ENCODE results near the gene VAPA.

VAPA gene

DNA sequence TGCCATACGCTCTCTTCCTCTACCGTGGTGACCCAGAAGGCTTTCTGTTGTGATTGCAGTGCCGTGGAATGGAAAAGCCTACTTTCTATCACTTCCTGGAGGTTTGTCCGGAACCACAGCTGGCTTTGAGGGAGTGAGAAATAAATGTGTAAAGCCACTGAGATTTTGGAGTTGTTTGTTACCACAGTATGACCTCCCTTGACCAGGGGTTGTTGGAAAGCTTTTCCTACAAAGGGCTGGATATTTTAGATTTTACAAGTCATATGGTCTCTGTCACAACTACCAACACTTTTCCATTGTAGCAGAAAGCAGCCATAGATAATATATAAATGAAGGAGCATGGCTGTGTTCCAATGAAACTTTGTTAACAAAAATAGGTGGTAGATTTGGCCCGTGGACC lies 70.3 kb downstream of the VAPA start:
- no peak for DNase-seq

DNA sequence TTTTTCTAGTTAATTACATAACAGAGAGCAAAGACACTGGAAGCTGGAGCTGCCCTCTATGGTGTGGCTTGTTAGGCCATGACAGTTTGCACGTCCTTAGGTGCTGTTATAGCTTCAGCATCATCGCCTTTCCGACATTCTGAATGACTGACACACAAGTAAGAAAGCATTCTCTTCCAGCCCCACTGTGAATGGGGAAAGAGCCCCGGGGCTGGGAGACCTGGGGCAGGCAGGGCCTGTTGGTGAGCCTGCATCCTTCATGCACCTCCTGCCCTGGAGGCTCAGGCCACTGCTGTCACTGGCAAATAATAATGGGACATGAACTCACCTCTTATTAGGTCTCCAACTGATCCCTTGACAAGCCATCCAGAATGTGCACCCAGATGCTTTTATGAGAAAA lies 71.8 kb downstream of the VAPA start:
- no peak for DNase-seq

DNA sequence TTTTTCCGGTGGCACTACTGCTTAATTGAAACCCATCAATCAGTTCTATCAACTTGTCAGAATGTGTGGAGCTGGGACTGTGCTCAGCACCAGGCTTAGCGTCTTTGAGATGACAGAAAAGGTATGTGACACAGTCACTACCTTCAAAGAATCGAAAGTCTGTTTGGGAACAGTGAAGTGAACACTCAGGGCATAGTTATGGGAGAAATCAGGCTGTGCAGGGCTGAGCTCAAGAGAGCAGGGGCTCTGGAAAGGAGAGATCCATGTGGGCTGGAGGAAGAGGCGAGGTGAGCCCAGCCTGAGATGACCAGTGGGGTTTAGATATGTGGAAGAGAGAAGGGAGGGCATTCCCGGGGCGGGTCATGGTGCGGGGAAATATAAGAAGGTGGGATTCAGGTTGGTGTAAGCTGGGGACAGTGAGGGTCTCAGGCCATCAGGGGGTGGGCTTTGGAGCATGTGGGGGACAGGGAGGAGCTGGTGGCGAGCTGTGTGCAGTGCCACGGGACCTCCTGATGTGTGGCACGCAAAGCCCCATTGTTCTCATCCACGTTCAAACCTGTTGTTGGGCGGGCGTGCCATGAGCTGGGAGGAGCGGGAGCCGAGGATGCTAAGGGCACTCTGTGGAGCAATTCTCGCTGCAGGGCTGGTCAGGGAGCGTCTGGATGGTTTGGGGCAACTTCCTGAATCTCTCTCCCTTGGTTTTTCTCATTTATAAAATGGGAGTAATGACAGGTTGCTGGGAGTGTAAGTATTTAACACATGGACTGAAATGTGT lies 72.5 kb downstream of the VAPA start:
- no peak for DNase-seq

DNA sequence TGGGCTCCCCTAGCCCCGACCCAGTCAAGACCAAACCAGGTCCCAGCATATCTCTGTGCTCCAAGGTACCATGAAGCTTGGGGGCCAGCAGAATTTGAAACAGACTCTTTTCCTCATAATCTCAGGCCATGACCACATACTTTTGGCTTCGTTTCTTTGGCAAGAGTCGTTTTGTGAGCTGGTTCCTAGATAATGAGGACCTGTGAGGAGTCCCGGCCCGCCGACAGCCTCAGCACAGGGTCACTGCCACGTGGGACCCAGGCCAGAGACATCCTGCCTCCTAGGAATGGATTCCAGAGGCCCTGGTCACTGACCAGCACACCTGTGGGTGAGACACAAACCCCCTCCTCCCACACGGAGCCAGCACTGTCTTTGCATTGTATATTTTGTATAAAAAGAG lies 73.5 kb downstream of the VAPA start:
- no peak for DNase-seq

DNA sequence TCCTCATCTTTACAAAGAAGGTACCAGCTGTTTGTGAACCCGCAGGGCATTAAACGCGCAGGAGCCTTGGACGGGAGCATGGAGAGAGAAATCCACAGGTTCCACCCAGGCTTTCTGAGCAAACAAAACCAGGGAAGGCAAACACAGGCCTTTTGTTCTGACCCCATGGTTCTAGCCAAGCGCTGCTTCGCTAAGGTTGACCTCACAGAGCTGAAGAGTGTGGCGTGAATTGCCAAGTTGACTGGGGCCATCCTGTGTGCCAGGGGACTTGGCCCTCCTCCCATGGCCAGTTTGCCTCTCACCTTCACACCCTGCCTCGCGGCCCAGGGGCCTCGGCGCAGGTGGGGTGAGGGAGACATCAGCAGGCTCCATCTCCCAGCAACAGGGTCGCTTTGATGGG lies 74.1 kb downstream of the VAPA start:
- no peak for DNase-seq

DNA sequence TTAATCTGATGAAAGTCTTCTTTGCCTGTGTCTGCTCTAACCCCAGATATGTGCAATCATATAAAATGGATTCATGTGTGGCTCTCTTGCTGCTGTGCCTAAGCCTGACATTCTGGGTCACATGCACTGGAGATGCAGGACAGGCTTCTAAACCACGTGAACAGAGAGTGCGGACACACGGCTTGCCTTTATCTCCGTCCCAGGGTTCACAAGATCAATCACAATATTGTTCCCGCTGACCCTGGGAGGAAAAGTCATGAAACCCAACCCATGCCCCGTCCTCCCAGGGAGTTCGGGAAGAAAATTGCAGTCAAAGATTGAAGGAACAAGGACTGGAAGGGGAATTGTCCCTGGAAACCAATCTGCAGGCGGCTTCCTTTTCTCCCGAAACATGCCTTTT lies 74.8 kb downstream of the VAPA start:
- DNase-seq: no peak

DNA sequence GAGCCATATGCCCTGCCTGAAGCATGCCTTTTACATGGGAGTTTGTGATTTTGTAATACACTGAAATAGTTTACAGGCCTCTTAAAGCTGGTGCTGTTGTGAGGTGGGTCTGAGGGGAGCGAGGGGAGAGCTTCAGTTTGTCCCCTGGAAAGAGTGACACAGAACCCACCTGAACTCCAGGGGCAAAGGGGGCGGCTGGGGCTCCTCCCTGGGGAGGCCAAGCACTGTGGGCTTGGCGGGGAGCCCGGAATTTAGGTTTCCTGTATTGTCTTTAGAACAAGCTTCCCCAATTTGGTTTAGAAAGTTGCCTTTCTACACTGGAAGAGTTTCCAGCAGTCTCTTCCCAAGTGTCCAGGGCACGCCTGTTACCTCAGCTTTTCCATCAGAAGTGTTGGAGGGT lies 75.7 kb downstream of the VAPA start:
- no peak for DNase-seq

DNA sequence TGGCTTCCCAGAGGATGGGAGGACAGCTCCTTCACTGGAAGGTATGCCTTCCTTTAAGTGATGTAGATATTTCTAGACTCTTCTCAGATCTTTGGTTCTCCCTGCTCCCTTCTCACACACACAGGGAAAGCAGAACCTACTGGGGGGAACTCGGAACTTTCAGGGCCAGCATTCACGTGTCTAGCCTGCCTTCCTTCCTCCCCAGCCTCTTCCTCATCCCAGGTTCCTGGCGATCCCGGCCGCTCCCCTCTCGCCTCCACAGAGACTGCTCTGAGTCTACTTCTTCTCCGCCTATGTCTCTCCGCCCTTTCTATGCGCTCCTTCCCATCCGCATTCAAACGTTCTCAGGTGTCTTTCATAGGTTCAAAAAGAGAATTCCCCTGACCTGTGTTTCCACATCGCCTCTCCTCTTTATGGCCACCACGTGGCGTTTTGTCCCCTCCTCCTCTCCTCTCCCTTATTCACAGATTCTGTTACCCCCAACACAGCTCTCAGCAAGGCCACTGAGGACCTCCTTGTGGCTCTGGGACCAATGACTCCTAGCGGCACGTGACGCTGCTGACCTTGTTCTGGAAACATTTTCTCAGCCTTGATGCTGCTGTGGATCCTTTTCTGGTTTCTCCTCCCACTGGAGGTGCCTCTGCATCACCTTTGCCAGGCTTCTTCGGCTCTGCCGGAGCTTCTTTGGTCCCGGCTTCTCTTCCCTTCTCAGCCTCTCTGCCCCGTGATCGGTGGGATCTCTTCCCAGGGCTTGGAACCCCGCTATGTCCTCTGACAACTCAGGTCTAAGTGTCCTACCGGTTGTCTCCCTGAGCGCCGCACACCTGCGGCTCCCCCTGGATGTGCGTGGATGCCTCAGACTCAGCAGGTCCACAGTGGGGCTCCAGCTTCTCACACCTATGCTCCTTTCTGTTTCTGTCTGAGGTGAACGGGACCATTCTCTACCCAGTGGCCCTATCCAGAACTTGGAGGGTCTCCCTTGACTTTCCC lies 77.5 kb downstream of the VAPA start:
- no peak for DNase-seq

DNA sequence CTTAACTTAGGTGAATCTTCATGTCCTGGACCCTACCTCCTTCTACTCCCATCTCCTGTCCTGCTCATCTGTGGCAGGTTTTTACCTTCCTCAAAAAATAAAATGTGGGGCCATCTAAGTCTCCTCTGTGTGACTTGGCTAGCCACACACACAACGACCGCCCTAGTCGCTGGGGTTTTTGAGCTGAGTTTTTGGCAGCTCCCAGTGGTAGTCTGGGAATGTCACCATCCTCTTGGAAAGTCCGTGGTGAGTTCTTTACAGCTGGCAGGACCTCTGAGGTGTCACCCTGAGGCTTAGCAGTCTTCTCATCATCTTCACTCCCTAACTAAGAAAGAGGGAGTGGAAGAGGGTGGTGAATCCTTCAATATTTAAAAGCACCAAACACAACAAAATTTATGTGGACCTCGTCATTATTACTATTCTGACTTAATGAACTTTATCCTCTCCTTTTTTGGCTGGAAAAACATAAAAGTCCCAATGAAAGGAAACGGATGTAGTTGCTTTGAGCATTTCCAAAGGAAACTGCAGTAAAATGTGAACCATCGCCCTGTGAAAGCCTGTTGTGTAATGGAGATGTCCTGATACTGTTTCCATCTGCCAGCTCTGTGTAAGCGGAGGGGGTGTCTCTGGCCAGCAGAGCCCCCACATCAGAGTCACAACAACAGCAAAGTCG lies 78.6 kb downstream of the VAPA start:
- DNase-seq: peak; percentile 52

DNA sequence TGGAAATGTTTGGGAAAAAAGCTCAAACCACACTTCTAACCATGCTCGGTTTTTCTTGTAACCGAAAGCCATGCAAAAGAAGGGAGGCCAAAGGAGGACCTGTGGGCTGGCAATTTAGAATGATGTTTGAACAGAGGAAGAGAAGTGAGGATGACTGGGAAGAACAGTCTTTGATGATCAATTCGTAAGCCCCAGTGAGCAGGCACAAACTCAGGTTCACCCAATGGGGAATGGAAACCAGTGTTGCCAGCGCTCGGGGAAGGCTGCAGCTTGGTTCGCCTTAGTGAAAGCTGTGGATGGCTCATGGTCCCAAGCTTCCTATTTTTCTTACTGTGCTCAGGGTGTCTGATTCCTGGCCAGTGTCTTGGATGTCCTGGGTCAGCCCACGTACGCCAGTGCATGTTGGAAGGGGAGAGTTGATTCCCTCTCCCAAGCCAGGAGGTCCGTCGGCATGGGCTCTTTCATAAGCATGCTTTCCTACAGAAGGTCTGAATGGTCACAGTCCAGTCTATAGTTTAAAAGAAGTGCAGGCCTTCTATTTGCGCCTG lies 79.2 kb downstream of the VAPA start:
- no peak for DNase-seq

DNA sequence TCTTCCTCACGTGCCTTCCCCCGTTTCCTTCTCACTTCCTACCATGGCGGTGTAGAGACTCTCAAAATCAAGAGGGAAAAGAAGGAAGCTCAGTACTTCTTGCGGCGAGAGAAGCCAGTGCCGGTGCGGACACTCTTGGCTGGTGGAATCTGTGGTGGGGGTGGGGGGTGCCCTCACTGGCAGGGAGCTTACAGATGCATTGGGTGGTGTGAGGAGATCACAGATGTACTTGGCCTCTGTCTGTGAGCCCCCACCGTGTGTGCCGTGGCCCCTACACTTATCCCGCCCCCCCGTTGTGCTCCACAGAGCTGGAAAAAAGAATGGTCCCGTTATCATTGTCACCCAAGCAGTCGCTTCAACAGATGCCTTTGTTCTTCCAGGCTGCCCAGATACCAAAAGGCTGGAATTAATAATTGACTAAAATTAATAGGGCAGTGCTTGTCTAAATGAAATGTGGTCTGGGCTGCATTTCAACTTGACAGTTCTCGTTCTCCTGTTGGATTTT lies 79.8 kb downstream of the VAPA start:
- no peak for DNase-seq

DNA sequence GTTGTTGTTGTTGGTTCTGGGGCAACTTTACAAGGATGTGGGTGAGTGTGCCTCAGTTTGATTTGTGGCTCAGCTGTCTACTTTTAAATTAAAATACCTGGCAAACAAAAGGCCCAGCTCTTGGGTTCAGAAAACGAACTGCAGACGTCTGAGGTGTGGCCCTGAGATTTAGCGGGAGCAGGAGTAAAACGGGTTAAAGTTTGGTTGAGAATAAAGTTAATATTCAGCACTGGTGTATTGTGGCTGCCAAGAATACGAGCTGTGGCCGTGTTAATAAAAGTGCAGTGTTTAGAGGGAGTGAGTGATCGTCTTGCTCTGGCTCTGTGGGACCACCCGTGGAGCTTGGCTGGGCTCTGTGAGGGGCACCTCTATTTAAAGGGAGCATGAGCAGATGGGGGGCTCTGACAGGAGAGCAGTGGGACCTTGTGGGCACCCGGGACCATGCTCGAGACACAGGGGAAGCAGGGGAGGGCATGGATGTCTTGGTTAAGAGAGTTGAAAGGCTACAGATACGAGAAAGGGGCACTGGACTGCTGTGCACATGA lies 80.3 kb downstream of the VAPA start:
- DNase-seq: no peak

DNA sequence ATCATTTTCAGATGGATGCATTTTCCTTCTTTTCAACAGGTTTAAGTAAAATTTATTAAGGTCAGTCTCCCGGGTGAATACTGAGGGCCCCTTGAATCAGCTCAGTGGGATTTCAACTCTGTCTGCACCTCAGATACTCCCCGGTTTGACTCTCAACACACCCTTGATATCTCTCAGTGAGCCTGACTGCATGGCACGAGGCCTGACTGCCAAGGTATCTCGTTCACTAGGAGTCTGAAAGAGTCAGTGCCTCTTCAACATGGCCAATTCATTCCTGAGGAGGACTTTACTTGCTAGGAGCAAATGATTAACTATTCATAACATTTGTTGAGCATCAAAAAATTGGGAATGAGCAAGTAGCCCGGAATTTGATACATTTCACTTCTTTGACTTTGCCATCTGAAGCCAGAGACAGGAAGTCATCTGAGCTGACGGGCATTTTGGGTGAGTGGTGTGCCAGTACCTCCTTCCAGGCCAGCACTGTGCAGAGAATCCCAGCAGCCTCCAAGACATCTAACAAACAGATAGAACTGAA lies 81.0 kb downstream of the VAPA start:
- no peak for DNase-seq

DNA sequence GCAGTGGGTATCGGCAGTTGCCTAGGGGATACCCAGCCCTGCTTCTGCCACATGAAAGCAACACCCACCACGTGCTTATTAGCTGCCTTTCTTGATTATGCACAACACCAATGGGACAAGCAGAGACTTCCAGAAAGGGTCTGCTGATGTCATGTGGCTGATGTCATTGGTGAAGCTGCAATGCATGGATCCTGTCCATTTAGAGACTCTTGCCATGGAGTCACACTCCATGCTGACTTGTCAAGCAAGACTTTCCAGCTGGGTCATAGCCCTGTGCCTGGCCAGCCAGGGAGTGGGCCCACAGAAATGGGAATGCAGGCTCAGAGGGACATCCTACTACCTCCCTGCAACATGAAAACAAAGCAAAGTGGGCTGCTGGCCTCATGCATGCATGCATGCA lies 81.8 kb downstream of the VAPA start:
- no peak for DNase-seq

DNA sequence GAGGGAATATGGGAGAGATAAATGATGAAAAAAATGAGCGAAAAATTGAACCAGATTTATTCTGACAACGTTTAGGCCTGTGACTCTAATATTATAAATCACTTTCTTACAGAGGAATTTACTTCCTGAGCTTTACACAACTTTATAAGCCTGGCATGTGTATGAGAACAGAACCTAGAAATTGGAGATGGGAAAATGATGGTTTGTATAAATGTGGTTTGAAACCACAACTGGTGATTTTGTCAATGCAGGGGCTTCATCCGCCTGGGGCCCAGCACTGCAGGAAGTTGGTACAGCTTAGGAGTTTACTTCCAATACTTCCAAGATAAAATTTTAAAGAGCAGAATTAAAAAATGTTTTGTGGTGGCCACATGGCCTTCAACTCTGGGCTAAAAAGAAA lies 82.3 kb downstream of the VAPA start:
- DNase-seq: peak; percentile 82

DNA sequence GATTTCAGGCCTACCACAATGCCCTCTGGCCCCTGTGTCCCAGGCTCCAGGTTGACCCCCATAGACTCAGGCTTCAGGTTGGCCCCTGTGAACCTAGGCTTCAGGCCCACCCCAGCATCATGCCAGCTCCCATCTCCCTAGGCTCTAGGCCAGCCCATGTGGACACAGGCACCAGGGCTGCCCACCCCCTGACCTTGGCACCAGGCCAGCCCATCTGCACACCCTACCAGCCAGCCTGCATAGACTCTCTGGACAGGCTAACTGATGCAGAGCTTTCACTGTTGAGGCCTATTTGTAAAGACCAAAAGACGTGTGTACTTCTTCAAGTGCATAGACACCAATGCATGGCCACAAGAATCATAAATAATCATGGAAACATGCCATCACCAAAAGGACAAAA lies 83.9 kb downstream of the VAPA start:
- DNase-seq: no peak

DNA sequence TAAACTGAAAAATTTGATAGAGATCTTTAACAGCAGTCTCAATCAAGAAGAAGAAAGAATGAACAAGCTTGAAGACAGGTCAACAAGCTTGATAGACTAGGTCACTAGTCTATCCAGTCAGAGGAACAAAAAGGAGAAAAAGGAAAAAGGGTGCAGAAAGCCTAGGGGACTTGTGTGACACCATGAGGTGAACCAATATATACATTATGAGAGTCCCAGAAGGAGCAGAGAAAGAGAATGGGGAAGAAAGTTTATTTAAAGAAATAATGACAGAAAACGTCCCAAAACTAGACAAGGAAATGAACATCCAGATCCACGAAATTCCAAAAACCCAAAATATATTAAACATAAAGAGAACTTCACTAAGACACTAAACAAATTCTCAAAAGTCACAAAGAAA lies 84.5 kb downstream of the VAPA start:
- DNase-seq: no peak

DNA sequence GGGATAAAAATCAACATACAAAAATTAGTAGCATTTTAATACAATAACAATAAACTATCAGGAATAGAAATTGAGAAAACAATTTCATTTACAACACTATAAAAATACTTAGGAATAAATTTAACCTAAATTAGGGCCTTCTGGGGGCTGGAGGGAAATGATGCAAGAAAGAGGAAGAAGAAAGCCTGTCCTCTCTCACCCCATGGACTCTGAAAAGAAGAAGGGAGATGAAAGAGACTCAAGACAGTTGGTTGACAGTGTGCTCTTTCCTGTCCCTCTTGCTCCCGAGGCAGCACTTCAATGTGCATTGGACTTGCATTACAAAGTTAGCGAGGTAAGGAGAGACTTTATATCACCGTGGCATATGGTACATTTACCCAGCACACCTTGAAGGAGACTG lies 88.5 kb downstream of the VAPA start:
- DNase-seq: no peak

DNA sequence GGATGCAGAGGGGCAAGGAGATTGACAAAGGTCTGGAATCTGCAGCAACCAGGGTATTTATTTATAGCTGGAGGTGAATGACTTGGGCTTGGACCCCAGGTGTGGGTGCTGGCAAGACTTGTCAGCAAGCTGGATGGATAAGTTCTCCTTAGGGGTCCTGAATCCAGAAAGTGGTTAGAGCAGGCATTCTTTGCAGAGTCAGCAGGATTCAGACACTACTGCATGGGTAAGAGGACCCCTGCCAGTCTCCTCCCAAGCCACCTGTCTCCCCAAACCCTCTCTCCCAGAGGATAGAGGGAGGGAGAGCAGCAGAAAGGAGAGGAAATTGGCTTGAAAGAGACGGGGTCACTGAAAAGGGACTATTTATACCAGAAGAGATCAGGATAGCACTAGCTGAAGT lies 89.5 kb downstream of the VAPA start:
- no peak for DNase-seq

DNA sequence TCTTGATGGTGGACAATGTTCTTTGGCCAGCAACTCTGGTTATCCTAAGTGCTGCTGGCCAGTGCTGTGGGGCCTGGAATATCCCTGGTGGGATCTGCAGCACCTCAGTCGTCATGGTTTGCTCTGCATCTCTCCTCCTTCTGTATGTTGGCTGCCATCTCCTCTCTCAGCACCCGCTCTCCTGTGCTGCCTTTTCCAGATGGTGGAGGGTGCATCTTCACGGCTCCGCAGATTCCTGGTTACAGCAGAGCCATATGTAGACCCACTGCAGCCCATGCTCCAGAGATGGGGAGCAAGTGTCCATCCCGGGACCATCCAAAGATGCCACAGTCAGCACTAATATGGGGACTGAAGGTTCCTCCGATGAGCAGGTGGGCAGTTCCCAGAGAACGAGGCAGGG lies 90.0 kb downstream of the VAPA start:
- no peak for DNase-seq

DNA sequence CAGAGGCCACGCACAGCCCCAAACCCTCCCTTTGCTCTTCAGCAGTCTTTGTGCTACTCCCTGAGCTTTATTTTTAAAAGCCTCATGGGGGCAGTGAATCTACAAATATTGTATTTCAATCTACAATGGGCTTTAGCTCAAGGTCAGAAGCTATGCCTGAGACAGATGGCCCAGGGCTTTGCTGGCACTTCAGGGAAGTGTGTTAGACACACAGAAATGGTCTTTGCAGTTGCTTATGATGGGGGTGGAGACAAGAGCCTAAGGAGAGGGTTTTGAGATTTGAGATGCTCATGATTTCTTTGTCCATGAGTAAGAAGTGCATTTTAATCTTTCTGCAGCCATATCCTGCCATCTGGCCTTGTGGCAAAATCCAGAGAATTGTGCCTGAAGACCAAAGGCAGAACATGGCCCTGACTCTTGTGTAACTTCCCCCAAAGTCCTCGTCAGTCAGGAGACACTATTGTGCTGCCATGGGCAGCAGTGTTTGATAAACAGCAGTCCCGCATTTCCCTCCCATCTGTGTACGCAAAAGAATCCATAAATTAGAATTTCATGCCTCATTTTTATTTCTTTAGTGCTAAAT lies 92.6 kb downstream of the VAPA start:
- DNase-seq: peak; percentile 54

DNA sequence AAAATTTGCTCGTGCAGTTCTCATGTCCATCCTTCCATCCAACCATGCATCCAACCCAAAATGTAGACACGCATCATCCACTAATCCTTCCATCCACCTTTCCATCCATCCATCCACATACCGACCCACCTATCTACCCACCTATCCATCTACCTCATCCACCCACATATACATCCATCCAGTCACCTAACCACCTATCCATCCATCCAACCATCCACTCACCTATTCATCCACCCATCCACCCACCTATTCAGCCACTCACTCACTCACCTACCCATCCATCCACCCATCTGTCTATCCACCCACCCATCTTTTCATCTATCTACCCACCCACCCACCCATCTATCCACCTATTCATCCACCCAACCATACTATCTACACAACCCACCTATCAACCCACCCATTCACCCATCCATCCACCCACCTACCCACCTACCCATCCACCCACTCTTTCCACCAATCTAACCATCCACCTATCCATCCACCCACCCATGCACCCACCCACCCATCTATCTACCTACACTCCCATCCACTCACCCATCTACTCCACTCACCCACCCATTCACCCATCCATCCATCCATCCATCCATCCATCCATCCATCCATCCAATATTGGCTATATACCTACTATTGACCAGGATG lies 94.3 kb downstream of the VAPA start:
- DNase-seq: no peak
